GM12891 (cell line): Measurements from ENCODE around the gene PAQR5.

Experiments used
- PAX5 ChIP-seq: IDR thresholded peaks from 2 replicates; pipeline ENCODE4 v1.6.1; 2011; ENCODE audit warnings: low read length, moderate library complexity, mild to moderate bottlenecking; ENCODE audit not compliant: insufficient read depth, severe bottlenecking
- POLR2A ChIP-seq: IDR thresholded peaks from 2 replicates; pipeline ENCODE4 v1.6.1; 2011; ENCODE audit warnings: low read depth, low read length, control low read depth
- POLR2AphosphoS5 ChIP-seq: IDR thresholded peaks from 2 replicates; pipeline ENCODE4 v1.6.1; 2011; ENCODE audit warnings: low read depth, low read length, control low read depth
- POU2F2 ChIP-seq: IDR thresholded peaks from 2 replicates; pipeline ENCODE4 v1.6.1; 2011; ENCODE audit warnings: low read depth, mild to moderate bottlenecking, control low read depth, low read length, moderate library complexity
- SPI1 ChIP-seq: IDR thresholded peaks from 2 replicates; pipeline ENCODE4 v1.6.1; 2011; ENCODE audit warnings: low read depth, low read length, control low read depth
- TAF1 ChIP-seq: IDR thresholded peaks from 2 replicates; pipeline ENCODE4 v1.6.1; 2011; ENCODE audit warnings: low read depth, low read length, control low read depth

GRCh38 chr15:69393831-69394491, 95.2 kb downstream of the PAQR5 start:
- TF ChIP-seq POLR2A (no peak), POLR2AphosphoS5 (no peak), TAF1 (no peak), POU2F2 (no peak), SPI1 (no peak), PAX5 (no peak)
